ENCODE measurements around the gene TSPAN16. TPM values are rescaled to one million over a fixed set of nuclear protein-coding genes. Genes with fewer than 3 reads are reported as not detected.
A peak's percentile ranks its signal among the peaks of the same experiment; 100 is the strongest.

The TSPAN16 gene
- total and polyA plus RNA-seq, 2 of the 13 experiments (the other 11 are each of a cell fraction or from before 2014, with no cell fraction given), result not detected

DNA sequence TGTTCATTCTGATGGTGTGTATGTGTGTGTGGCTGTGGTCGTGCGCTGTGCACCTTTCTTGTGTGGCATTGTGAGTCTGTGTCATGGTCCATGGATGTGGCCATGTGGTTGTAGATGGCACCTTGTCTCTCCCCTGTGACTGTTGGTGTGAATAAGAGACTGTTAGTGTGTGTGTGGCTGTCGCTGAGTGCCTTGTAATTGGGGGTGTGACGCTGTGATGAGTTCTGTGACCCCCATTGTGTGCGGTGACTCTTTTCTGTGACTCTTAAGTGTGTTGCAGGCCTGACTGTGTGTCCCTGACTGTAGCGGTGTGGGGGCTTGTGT is 60.1 kb downstream of the TSPAN16 start:
- Histone ChIP-seq H3K9me3 (ENCODE audit: low read length) (no peaks in the 10 kb centered on the region), H3K79me2 (ENCODE audit: insufficient read depth, low read length) (no peaks in the 10 kb centered on the region), H3K4me1 (ENCODE audit: insufficient read depth, low read length) (peaks cover 10% of the 10 kb centered on the region), H3K4me3 (replicated peaks in 1 of 3; ENCODE audit: insufficient read depth in 1 of 3, low read depth in 2 of 3, low read length in 3 of 3) (peak overlapping the region; percentile 54 to 69 (median 66); a peak in 4 of 6 replicates), H3K4me2 (ENCODE audit: low read depth, low read length) (peak overlapping the region; percentile 78), H4K20me1 (ENCODE audit: insufficient read depth, low read length) (no peaks in the 10 kb centered on the region), H3K27me3 (ENCODE audit: control insufficient read depth in 1 of 2, insufficient read depth in 2 of 2, low read length in 2 of 2) (no peaks in the 10 kb centered on the region), H3K36me3 (replicated peaks in 1 of 2; ENCODE audit: control insufficient read depth in 1 of 2, insufficient read depth in 2 of 2, low read length in 2 of 2) (no peaks in the 10 kb centered on the region), H3K9ac (ENCODE audit: insufficient read depth, low read depth, low read length) (peak overlapping the region; percentile 60; the same call in 1 of the 2 replicates), H3K27ac (ENCODE audit: extremely low read length, insufficient read depth, low read length) (no peak overlapping the region), H2AFZ (ENCODE audit: low read length) (no peak overlapping the region)
- in situ Hi-C loops (cut with HindIII; ENCODE audit: extremely low pct_ligation_motif_present, low pct_unique_long_range_greater_than_20kb), result no loop called here
- no TSS peak for BruUV-seq (replicated peaks)
- intact Hi-C loops (cut with micrococcal nuclease; ENCODE audit: unreplicated experiment), result no loop called here
- 87% methylated on average over 4 of the region's 6 CpGs for WGBS (ENCODE audit: low lambda C conversion rate)
- ATAC-seq, result no peak
- TF ChIP-seq, protein P1, sequence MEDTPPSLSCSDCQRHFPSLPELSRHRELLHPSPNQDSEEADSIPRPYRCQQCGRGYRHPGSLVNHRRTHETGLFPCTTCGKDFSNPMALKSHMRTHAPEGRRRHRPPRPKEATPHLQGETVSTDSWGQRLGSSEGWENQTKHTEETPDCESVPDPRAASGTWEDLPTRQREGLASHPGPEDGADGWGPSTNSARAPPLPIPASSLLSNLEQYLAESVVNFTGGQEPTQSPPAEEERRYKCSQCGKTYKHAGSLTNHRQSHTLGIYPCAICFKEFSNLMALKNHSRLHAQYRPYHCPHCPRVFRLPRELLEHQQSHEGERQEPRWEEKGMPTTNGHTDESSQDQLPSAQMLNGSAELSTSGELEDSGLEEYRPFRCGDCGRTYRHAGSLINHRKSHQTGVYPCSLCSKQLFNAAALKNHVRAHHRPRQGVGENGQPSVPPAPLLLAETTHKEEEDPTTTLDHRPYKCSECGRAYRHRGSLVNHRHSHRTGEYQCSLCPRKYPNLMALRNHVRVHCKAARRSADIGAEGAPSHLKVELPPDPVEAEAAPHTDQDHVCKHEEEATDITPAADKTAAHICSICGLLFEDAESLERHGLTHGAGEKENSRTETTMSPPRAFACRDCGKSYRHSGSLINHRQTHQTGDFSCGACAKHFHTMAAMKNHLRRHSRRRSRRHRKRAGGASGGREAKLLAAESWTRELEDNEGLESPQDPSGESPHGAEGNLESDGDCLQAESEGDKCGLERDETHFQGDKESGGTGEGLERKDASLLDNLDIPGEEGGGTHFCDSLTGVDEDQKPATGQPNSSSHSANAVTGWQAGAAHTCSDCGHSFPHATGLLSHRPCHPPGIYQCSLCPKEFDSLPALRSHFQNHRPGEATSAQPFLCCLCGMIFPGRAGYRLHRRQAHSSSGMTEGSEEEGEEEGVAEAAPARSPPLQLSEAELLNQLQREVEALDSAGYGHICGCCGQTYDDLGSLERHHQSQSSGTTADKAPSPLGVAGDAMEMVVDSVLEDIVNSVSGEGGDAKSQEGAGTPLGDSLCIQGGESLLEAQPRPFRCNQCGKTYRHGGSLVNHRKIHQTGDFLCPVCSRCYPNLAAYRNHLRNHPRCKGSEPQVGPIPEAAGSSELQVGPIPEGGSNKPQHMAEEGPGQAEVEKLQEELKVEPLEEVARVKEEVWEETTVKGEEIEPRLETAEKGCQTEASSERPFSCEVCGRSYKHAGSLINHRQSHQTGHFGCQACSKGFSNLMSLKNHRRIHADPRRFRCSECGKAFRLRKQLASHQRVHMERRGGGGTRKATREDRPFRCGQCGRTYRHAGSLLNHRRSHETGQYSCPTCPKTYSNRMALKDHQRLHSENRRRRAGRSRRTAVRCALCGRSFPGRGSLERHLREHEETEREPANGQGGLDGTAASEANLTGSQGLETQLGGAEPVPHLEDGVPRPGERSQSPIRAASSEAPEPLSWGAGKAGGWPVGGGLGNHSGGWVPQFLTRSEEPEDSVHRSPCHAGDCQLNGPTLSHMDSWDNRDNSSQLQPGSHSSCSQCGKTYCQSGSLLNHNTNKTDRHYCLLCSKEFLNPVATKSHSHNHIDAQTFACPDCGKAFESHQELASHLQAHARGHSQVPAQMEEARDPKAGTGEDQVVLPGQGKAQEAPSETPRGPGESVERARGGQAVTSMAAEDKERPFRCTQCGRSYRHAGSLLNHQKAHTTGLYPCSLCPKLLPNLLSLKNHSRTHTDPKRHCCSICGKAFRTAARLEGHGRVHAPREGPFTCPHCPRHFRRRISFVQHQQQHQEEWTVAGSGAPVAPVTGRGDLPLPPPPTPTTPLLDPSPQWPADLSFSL (CRISPR knock-in tag; IDR thresholded peaks at IDR 0.05), result peak; percentile 95
- TF ChIP-seq SETDB1 (CRISPR knock-in tag; IDR thresholded peaks at IDR 0.05; ENCODE audit: borderline replicate concordance), result no peak
- 0 out of 2 replicates have a peak, but pooled peaks have one; percentile 45 for TF ChIP-seq ZNF788 (CRISPR knock-in tag; IDR thresholded peaks at IDR 0.05; ENCODE audit: borderline replicate concordance)
- ChIA-PET POLR2A (no interaction called here), CTCF (ENCODE audit: low intra/inter-chr PET ratio, low total read pairs) (no interaction called here)
- no peak for FAIRE-seq
- DNase-seq (ENCODE audit: low spot score), result no peak
